ENCODE measurements around the gene LRRC46. TPM values are rescaled to one million over a fixed set of nuclear protein-coding genes. Genes with fewer than 3 reads are reported as not detected.
A peak's percentile ranks its signal among the peaks of the same experiment; 100 is the strongest.

LRRC46 gene
- total and polyA plus RNA-seq, 2 of the 4 experiments (the other 2 are of a cell fraction), result 0.77 TPM; not detected in 1

GRCh38 chr17:47882247-47882646, 50.8 kb downstream of the LRRC46 start:
- Histone ChIP-seq H4K5ac (ENCODE audit: low read depth, low read length) (peak overlapping the region; percentile 0; the same call in 1 of the 2 replicates), H2BK15ac (ENCODE audit: low read depth, low read length) (no peak overlapping the region), H3K14ac (replicated peaks; ENCODE audit: low read depth, low read length) (no peak overlapping the region; the same call in 1 of the 2 replicates), H2BK5ac (ENCODE audit: low read depth, low read length, poor library complexity, severe bottlenecking) (no peak overlapping the region), H3K4ac (ENCODE audit: low read depth, low read length) (no peak overlapping the region), H3K9ac (ENCODE audit: low read depth, low read length) (no peak overlapping the region), H2AK5ac (ENCODE audit: low read depth, low read length) (no peak overlapping the region), H2BK20ac (ENCODE audit: low read depth, low read length) (no peak overlapping the region), H3K4me1 (ENCODE audit: control insufficient read depth, insufficient read depth, low read length) (peaks cover 9% of the 10 kb centered on the region), H3K23ac (ENCODE audit: low read depth, low read length) (no peak overlapping the region), H3K79me1 (ENCODE audit: low read depth in 1 of 2, low read length in 2 of 2) (no peaks in the 10 kb centered on the region), H3K27ac (ENCODE audit: insufficient read depth, low read length) (no peak overlapping the region), H3K4me3 (ENCODE audit: insufficient read depth, low read depth, low read length) (no peak overlapping the region), H3K27me3 (ENCODE audit: control insufficient read depth, insufficient read depth, low read length) (peaks cover 8% of the 10 kb centered on the region), H2AFZ (replicated peaks; ENCODE audit: low read length, poor library complexity) (peak overlapping the region; percentile 65), H3K18ac (ENCODE audit: low read depth, low read length) (no peak overlapping the region), H3K9me1 (ENCODE audit: insufficient read depth, low read length) (no peaks in the 10 kb centered on the region), H3K4me2 (ENCODE audit: low read depth, low read length) (peak overlapping the region; percentile 60), H4K8ac (ENCODE audit: low read depth in 2 of 2, low read length in 2 of 2) (peak overlapping the region in 1 of 2 experiments; percentile 46; a peak in 1 of 4 replicates), H2BK120ac (ENCODE audit: low read depth, low read length) (no peak overlapping the region), H3K36me3 (ENCODE audit: control insufficient read depth, insufficient read depth, low read length) (no peaks in the 10 kb centered on the region), H4K20me1 (ENCODE audit: insufficient read depth, low read length) (no peaks in the 10 kb centered on the region), H2AK9ac (replicated peaks; ENCODE audit: low read depth, low read length, poor library complexity) (no peak overlapping the region), H3K9me3 (ENCODE audit: control insufficient read depth, insufficient read depth, low read length) (no peaks in the 10 kb centered on the region), H4K91ac (ENCODE audit: insufficient read depth, low read depth, low read length) (no peak overlapping the region), H3K56ac (ENCODE audit: extremely low read depth, insufficient read depth, low read length) (no peak overlapping the region)
- ChIA-PET POLR2A (ENCODE audit: unreplicated experiment) (no interaction called here), CTCF (interaction anchor here (0.9 to 4.8 kb wide), 2 partner anchors 7 to 40 kb away, joined by 4 to 18 read pairs; partner anchors contain the start of gene SCRN2)
- WGBS, 2 experiments (ENCODE audit: extremely low coverage in 2 of 2, insufficient read length in 1 of 2), result 60% methylated on average over 1 of the region's 7 CpGs; no CpG with 5 or more reads in 1 of the 2 experiments
- peak; percentile 32 for DNase-seq
- intact Hi-C loops (cut with micrococcal nuclease), result no loop called here
- BruUV-seq (replicated peaks), result no TSS peak
- dilution Hi-C loops (cut with HindIII; ENCODE audit: low sequenced_read_pairs, unreplicated experiment), result no loop called here
- TF ChIP-seq MXI1 (IDR thresholded peaks at IDR 0.05; ENCODE audit: borderline replicate concordance, low read depth, low read length), result no peak
- no peak for TF ChIP-seq RAD21 (IDR thresholded peaks at IDR 0.05; ENCODE audit: low read length)
- TF ChIP-seq RCOR1 (IDR thresholded peaks at IDR 0.05; ENCODE audit: insufficient replicate concordance, low read length), result no peak
- no peak for TF ChIP-seq ELK1 (IDR thresholded peaks at IDR 0.05; ENCODE audit: borderline replicate concordance, low read depth, low read length)
- TF ChIP-seq, protein P1, sequence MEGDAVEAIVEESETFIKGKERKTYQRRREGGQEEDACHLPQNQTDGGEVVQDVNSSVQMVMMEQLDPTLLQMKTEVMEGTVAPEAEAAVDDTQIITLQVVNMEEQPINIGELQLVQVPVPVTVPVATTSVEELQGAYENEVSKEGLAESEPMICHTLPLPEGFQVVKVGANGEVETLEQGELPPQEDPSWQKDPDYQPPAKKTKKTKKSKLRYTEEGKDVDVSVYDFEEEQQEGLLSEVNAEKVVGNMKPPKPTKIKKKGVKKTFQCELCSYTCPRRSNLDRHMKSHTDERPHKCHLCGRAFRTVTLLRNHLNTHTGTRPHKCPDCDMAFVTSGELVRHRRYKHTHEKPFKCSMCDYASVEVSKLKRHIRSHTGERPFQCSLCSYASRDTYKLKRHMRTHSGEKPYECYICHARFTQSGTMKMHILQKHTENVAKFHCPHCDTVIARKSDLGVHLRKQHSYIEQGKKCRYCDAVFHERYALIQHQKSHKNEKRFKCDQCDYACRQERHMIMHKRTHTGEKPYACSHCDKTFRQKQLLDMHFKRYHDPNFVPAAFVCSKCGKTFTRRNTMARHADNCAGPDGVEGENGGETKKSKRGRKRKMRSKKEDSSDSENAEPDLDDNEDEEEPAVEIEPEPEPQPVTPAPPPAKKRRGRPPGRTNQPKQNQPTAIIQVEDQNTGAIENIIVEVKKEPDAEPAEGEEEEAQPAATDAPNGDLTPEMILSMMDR (conservative IDR thresholded peaks at IDR 0.05; ENCODE audit: low read depth, low read length), result no peak
- no peak for TF ChIP-seq MAZ (IDR thresholded peaks at IDR 0.05; ENCODE audit: borderline replicate concordance, low read depth, low read length)
- in situ Hi-C loops (cut with MboI; ENCODE audit: low sequenced_read_pairs), result no loop called here
- ATAC-seq (ENCODE audit: low read depth), result peak; percentile 46

Measured in IMR-90 (cell line).